OCI-LY1 (cell line): Measurements from ENCODE around the gene RAMP3.

Experiments
- CTCF ChIP-seq: fragments of 200-600 bp; sonication (generic), shearing (Covaris generic); IDR thresholded peaks from 2 replicates; pipeline ENCODE4 v1.5.1; 2017; ENCODE audit warnings: mild to moderate bottlenecking, antibody characterized with exemption, low read length, moderate library complexity, mixed read lengths
- EZH2 ChIP-seq: fragments of 200-600 bp; sonication (generic), shearing (Covaris generic); IDR thresholded peaks from 2 replicates; pipeline ENCODE4 v1.8.0; 2017; ENCODE audit warnings: borderline replicate concordance, mixed run types, mild to moderate bottlenecking, antibody characterized with exemption, low read length, moderate library complexity, mixed read lengths

- TF ChIP-seq CTCF (no peak), EZH2 (no peak)
These were observed 27.7 kb upstream of the RAMP3 start for GRCh38 chr7:45129906-45130305.
